ENCODE data around the gene TBPL1. TPM values are rescaled to one million over a fixed set of nuclear protein-coding genes. Genes with fewer than 3 reads are reported as not detected.

TBPL1 gene
- total and polyA plus RNA-seq, 9 of the 15 experiments (the other 6 are each of a cell fraction or from before 2014, with no cell fraction given), result 78.1 to 152 (median 107) TPM

DNA sequence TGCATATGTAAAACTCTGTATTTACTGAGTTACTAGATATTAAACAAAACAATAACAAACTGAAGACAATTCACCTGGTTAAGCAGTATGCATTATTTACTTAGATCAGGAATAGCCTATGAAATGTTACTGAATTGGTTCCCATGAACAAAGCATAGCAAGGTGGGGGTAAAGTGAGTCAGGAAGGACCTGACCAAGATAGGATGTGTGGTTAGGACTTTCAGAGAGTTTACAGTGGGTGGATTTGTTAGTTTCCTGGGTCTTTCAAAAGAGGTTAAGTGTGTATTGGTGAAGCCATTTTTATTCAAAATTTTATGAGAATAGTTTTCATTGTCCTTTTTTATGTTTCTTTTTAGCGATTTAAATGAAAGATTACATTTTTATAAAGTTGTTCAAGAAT lies 32.9 kb downstream of the TBPL1 start:
- 78% methylated on average over 1 of the region's 1 CpG for WGBS (ENCODE audit: insufficient coverage, low coverage, missing lambda C conversion rate)
- Histone ChIP-seq H3K9ac (ENCODE audit: insufficient read depth in 1 of 2, low read depth in 2 of 2, low read length in 2 of 2) (no peak overlapping the region), H3K4me3 (no peak overlapping the region), H3K27ac (ENCODE audit: extremely low read depth, low read depth, low read length) (no peak overlapping the region), H3K4me1 (replicated peaks in 1 of 2; ENCODE audit: control insufficient read depth in 2 of 2, insufficient read depth in 2 of 2, low read length in 2 of 2) (peaks cover 3 to 12% of the 10 kb centered on the region in 2 experiments; a peak in 3 of 5 replicates), H3K9me1 (ENCODE audit: control insufficient read depth, insufficient read depth, low read length) (no peaks in the 10 kb centered on the region), H3K4me2 (ENCODE audit: insufficient read depth, low read length) (no peak overlapping the region), H4K20me1 (replicated peaks; ENCODE audit: control insufficient read depth, insufficient read depth, low read length) (no peaks in the 10 kb centered on the region), H3K36me3 (ENCODE audit: control insufficient read depth, insufficient read depth, low read length) (peaks cover 85% of the 10 kb centered on the region), H3K27me3 (ENCODE audit: control insufficient read depth in 2 of 2, insufficient read depth in 2 of 2, low read length in 2 of 2) (no peaks in the 10 kb centered on the region), H3K79me2 (ENCODE audit: control insufficient read depth, insufficient read depth, low read length) (0 out of 3 replicates have a peak, but pooled peaks cover 2% of the 10 kb centered on the region), H3K9me3 (replicated peaks; ENCODE audit: control insufficient read depth, insufficient read depth, low read depth, low read length) (no peaks in the 10 kb centered on the region), H2AFZ (ENCODE audit: low read depth, low read length) (no peak overlapping the region)
- TF ChIP-seq SMAD1 (IDR thresholded peaks at IDR 0.05; ENCODE audit: low read depth, low read length, partially characterized antibody), result no peak
- TF ChIP-seq POLR2AphosphoS2 (IDR thresholded peaks at IDR 0.05; ENCODE audit: low read length), result 0 out of 2 replicates have a peak, but pooled peaks have one; percentile 14
- BruUV-seq (replicated peaks), result no TSS peak
- intact Hi-C loops (cut with micrococcal nuclease), result no loop called here
- ATAC-seq, result no peak
- POLR2A ChIA-PET, result interaction anchor here (1.1 kb wide), 1 partner anchor 8 kb away, joined by 4 read pairs; no protein-coding TSS in a partner anchor
- no peak for DNase-seq (ENCODE audit: extremely low read depth in 1 of 4, low spot score in 3 of 4)
- CTCF ChIA-PET (ENCODE audit: low intra/inter-chr PET ratio), result no interaction called here
- in situ Hi-C loops (cut with MboI), result no loop called here
- FAIRE-seq, result no peak

GRCh38 chr6:133986942-133987341 lies 33.9 kb downstream of the TBPL1 start:
- BruUV-seq (replicated peaks), result TSS peak; percentile 9
- intact Hi-C loops (cut with micrococcal nuclease), result no loop called here
- TF ChIP-seq ZNF408 (CRISPR knock-in tag; IDR thresholded peaks at IDR 0.05; ENCODE audit: low read depth) (no peak), SRSF7 (optimal IDR thresholded peaks at IDR 0.05; ENCODE audit: low read depth, low read length) (no peak), ZNF398 (CRISPR knock-in tag; IDR thresholded peaks at IDR 0.05) (no peak), POLR2AphosphoS5 (IDR thresholded peaks at IDR 0.05; ENCODE audit: control insufficient read depth, insufficient read depth, low read depth, low read length) (no peak), KHSRP (IDR thresholded peaks at IDR 0.05) (no peak), NBN (IDR thresholded peaks at IDR 0.05; ENCODE audit: low read depth) (no peak), ZNF146 (CRISPR knock-in tag; IDR thresholded peaks at IDR 0.05; ENCODE audit: unreplicated experiment) (no peak), SMARCA5 (IDR thresholded peaks at IDR 0.05) (no peak), RBM34 (IDR thresholded peaks at IDR 0.05; ENCODE audit: borderline replicate concordance, insufficient read depth, low read length) (no peak), CREBBP (IDR thresholded peaks at IDR 0.05; ENCODE audit: low read depth, low read length) (no peak), RFX7 (CRISPR knock-in tag; IDR thresholded peaks at IDR 0.05) (no peak)
- Histone ChIP-seq H3K27ac (ENCODE audit: extremely low read depth, low read depth, low read length) (no peak overlapping the region), H3K4me1 (replicated peaks in 1 of 2; ENCODE audit: control insufficient read depth in 2 of 2, insufficient read depth in 2 of 2, low read length in 2 of 2) (peaks cover 3 to 17% of the 10 kb centered on the region in 2 experiments; a peak in 3 of 5 replicates), H3K79me2 (ENCODE audit: control insufficient read depth, insufficient read depth, low read length) (0 out of 3 replicates have a peak, but pooled peaks cover 2% of the 10 kb centered on the region), H4K20me1 (replicated peaks; ENCODE audit: control insufficient read depth, insufficient read depth, low read length) (no peaks in the 10 kb centered on the region), H3K9ac (ENCODE audit: insufficient read depth in 1 of 2, low read depth in 2 of 2, low read length in 2 of 2) (no peak overlapping the region), H3K9me3 (replicated peaks; ENCODE audit: control insufficient read depth, insufficient read depth, low read depth, low read length) (no peaks in the 10 kb centered on the region), H3K36me3 (ENCODE audit: control insufficient read depth, insufficient read depth, low read length) (peaks cover 76% of the 10 kb centered on the region), H3K4me3 (no peak overlapping the region), H2AFZ (ENCODE audit: low read depth, low read length) (no peak overlapping the region), H3K27me3 (ENCODE audit: control insufficient read depth in 2 of 2, insufficient read depth in 2 of 2, low read length in 2 of 2) (no peaks in the 10 kb centered on the region), H3K9me1 (ENCODE audit: control insufficient read depth, insufficient read depth, low read length) (no peaks in the 10 kb centered on the region), H3K4me2 (ENCODE audit: insufficient read depth, low read length) (no peak overlapping the region)
- ChIA-PET POLR2A (interaction anchor here (1.1 kb wide), 1 partner anchor 9 kb away, joined by 4 read pairs; no protein-coding TSS in a partner anchor), CTCF (ENCODE audit: low intra/inter-chr PET ratio) (no interaction called here)
- in situ Hi-C loops (cut with MboI), result no loop called here
- DNase-seq (ENCODE audit: extremely low read depth in 1 of 4, low spot score in 3 of 4), result no peak
- no peak for FAIRE-seq
- 91% methylated on average over 2 of the region's 2 CpGs for WGBS (ENCODE audit: insufficient coverage, low coverage, missing lambda C conversion rate)
- ATAC-seq, result no peak

All from K562 (cell line).